ENCODE measurements around the gene PDE9A.

The PDE9A gene

GRCh38 chr21:42675403-42675802, 22.0 kb downstream of the PDE9A start:
- DNase-seq (ENCODE audit: insufficient read length, low spot score) (no peak), FAIRE-seq (no peak)
- TF ChIP-seq, protein P1, sequence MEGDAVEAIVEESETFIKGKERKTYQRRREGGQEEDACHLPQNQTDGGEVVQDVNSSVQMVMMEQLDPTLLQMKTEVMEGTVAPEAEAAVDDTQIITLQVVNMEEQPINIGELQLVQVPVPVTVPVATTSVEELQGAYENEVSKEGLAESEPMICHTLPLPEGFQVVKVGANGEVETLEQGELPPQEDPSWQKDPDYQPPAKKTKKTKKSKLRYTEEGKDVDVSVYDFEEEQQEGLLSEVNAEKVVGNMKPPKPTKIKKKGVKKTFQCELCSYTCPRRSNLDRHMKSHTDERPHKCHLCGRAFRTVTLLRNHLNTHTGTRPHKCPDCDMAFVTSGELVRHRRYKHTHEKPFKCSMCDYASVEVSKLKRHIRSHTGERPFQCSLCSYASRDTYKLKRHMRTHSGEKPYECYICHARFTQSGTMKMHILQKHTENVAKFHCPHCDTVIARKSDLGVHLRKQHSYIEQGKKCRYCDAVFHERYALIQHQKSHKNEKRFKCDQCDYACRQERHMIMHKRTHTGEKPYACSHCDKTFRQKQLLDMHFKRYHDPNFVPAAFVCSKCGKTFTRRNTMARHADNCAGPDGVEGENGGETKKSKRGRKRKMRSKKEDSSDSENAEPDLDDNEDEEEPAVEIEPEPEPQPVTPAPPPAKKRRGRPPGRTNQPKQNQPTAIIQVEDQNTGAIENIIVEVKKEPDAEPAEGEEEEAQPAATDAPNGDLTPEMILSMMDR (IDR thresholded peaks at IDR 0.05; ENCODE audit: insufficient read depth, missing control alignments) = no peak

DNA sequence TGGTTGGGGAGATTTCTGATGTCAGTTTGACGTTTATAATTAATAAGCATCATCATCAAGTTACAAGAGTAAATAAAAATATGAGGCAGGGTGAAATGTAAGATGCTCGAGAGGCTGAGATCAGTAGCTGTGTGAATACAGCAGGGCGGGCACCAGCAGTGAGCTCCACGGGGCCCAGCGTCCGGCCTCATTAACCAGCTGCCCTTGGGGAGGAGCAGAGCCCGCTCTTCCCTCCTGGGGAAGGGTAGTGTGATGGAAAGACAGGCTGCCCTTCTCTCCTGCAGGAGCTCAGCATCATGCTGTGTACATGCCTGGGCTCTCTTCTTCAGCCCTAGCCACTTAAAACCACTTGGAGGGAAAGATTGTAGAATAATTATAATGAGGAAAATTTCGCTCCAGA, 23.4 kb downstream of the PDE9A start:
- no peak for FAIRE-seq
- TF ChIP-seq, protein P1 (IDR thresholded peaks at IDR 0.05; ENCODE audit: insufficient read depth, missing control alignments) = no peak
- DNase-seq (ENCODE audit: insufficient read length, low spot score) = no peak

GRCh38 chr21:42677339-42678321, 24.2 kb downstream of the PDE9A start:
- TF ChIP-seq, protein P1 (IDR thresholded peaks at IDR 0.05; ENCODE audit: insufficient read depth, missing control alignments) = no peak
- no peak for FAIRE-seq
- no peak for DNase-seq (ENCODE audit: insufficient read length, low spot score)

GRCh38 chr21:42678618-42679295, 25.3 kb downstream of the PDE9A start:
- no peak for DNase-seq (ENCODE audit: insufficient read length, low spot score)
- no peak for FAIRE-seq
- TF ChIP-seq, protein P1 (IDR thresholded peaks at IDR 0.05; ENCODE audit: insufficient read depth, missing control alignments) = no peak

DNA sequence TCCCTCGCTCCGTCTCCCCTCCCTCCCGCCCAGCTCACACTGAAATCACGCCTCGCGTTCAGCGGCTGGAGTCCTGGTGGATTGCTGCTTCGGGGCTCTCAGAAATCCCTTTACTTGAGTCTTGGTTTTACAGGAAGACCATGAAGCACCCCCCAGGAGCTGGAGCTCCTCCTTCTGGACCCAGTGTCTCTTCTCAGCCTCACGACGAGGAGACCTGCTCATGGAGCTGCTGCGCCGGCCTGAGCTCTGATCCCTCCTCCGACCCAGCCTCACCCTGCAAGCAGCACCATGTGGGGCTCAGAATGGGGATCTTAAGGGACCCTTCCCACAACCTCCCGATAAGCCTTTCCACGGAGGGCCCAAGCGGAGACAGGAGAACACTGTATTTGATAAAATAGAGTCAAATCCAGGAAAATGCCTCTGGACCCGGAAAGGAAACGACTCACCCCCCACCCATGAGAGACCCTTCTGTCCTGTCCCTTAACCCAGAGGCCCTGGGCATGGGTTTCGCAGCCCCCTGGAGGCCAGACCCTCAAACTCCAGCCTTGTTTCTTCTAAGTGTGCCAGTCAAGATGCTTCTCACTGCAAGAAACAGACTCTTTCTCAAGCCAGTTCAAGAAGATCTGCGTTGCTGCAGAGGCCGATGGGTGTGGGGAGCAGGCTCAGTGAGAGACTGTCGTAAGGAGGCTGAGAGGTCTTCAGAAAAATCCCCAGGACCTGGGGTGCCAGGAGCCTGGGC, 26.1 kb downstream of the PDE9A start:
- DNase-seq (ENCODE audit: insufficient read length, low spot score) (no peak), FAIRE-seq (no peak)
- TF ChIP-seq, protein P1 (IDR thresholded peaks at IDR 0.05; ENCODE audit: insufficient read depth, missing control alignments) = no peak

GRCh38 chr21:42680058-42680330, 26.6 kb downstream of the PDE9A start:
- TF ChIP-seq, protein P1 (IDR thresholded peaks at IDR 0.05; ENCODE audit: insufficient read depth, missing control alignments) = no peak
- DNase-seq (ENCODE audit: insufficient read length, low spot score) = no peak
- no peak for FAIRE-seq

Data from D721Med (cell line).